ENCODE results near the gene PLA2G7. TPM values are rescaled to one million over a fixed set of nuclear protein-coding genes. Genes with fewer than 3 reads are reported as not detected.

Gene PLA2G7
- 4.6 TPM for total RNA-seq

DNA sequence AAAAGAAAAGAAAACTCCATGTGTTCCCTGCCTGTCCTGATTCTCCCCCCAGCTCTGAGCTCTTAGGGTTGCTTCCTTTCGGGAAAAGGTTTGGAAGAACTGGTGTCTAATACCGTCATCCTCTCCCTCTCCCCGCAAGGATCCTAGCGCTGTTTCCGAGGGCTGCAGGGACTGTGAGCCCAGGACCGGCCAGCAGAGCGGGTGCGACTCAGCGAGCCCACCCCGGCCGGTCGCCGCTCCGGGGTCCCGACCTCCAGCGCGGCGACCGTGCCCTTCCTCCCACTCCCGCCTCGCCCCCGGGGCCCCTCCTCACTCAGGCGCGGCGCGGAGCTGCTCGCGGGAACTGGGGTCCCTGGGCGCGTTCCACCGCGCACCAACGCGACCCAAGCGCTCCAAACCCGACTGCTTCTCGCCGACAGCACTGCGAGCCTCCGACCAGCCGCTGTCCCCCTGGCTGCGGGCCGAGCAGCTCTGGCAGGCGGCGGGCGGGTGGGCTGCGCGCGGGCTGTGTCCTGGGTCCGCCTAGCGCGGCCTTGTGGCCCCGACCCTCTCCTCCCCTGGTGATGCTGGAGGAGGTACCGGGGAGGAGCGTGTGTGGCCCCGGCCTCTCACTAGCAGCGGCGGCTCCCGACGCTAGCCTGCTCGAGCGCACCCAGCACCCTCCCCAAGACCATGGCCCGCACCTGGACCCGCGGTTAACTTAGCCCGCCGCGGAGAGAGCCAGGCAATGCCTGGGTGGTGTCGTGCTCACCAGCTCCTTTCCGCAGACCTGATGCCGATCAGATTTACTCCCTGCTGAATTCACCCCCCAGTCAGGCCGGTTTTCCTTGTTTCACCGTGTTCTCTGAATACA, at the start of gene PLA2G7:
TSS of gene PLA2G7 (minus strand) at position 509 of the 853 bp plus-strand sequence. CDS start 12,484 bp downstream, outside the sequence.

GRCh38 chr6:46746696-46747095, 11.5 kb upstream of the PLA2G7 start, which contains the start of gene ANKRD66:
Gene ANKRD66 (plus strand): TSS chr6:46746933. CDS start chr6:46751949, 5,016 bp downstream.

DNA sequence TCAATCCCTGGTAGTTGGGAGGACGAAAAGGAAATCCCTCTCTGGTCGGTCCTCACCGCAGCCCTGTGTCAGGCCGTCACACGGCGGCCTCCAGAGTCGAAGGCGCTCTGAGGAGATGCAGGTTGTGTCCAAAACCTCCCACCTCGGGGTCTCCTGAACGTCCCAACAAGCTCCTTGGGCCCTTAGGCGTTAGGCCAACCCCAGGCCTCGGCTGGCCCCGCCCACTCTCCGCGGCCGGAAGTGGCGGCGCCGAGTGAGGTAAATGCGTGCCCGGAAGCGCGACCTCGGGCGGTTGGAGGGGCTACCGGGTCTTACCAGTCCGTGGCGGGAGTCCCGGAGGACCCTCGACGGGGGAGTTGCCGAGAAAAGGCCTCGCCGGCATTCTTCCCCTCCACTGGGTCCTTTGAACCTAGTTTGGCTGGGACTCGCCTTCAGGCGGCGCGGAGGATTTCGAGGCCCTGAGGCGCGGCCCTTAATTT, 47.5 kb downstream of the PLA2G7 start, which contains the start of gene TDRD6:
TSS of gene TDRD6 (plus strand) at position 267 of the 479 bp plus-strand sequence. CDS start 244 bp downstream, outside the sequence.

Other genes starting within 250 kb of the PLA2G7 start
- gene RCAN2, start 243.9 kb downstream of the PLA2G7 start, total RNA-seq = 42.7 TPM
- gene CYP39A1, start 82.6 kb downstream of the PLA2G7 start, total RNA-seq = 3.7 TPM
- 32.1 TPM for gene SLC25A27, start 82.4 kb downstream of the PLA2G7 start, total RNA-seq
- gene TDRD6, start 47.5 kb downstream of the PLA2G7 start, total RNA-seq = 0.46 TPM
- gene ANKRD66, start 11.6 kb upstream of the PLA2G7 start, total RNA-seq = 3.5 TPM
- gene MEP1A, start 58.0 kb upstream of the PLA2G7 start, total RNA-seq = not detected
- gene ADGRF5, start 186.6 kb upstream of the PLA2G7 start, total RNA-seq = 9.9 TPM

All from diencephalon (tissue), 1 donor.